OCI-LY3 (cell line): ENCODE results near the gene GRIK4.

Experiments
- H2AFZ ChIP-seq: fragments of 200-600, 300-600 bp; shearing (Covaris generic); 2 replicates; pipeline ENCODE4 v1.6.0; 2014; ENCODE audit warnings: antibody characterized with exemption, low read depth, low read length
- H3K27ac ChIP-seq: fragments of 200-600, 300-600 bp; sonication (generic); 2 replicates; pipeline ENCODE4 v1.5.1; 2014; ENCODE audit warnings: mild to moderate bottlenecking, low read length, moderate library complexity, mixed read lengths
- H3K27me3 ChIP-seq: fragments of 200-600, 300-600 bp; sonication (generic); 2 replicates; pipeline ENCODE4 v1.6.1; 2014; ENCODE audit warnings: low read depth, low read length, mixed read lengths
- H3K36me3 ChIP-seq: fragments of 200-600, 300-600 bp; sonication (generic); replicated peaks from 2 replicates; pipeline ENCODE3; 2014; ENCODE audit warnings: low read depth, low read length, mixed read lengths
- H3K4me1 ChIP-seq: fragments of 300-600, 200-600 bp; sonication (generic); 2 replicates; pipeline ENCODE4 v1.6.1; 2014; ENCODE audit warnings: low read length, mixed read lengths
- H3K4me2 ChIP-seq: fragments of 200-600, 300-600 bp; sonication (generic); 2 replicates; pipeline ENCODE4 v1.6.1; 2014; ENCODE audit warnings: low read length, mixed read lengths
- H3K4me3 ChIP-seq: fragments of 300-600, 200-600 bp; sonication (generic); 2 replicates; pipeline ENCODE4 v1.5.1; 2014; ENCODE audit warnings: antibody characterized with exemption, mild to moderate bottlenecking, low read length, moderate library complexity
- H3K79me2 ChIP-seq: fragments of 300-600, 200-600 bp; shearing (Covaris generic); 2 replicates; pipeline ENCODE4 v1.6.1; 2014; ENCODE audit warnings: mild to moderate bottlenecking, low read length, mixed read lengths
- H3K9ac ChIP-seq: fragments of 300-600, 200-600 bp; shearing (Covaris generic); 2 replicates; pipeline ENCODE4 v1.6.0; 2014; ENCODE audit warnings: mild to moderate bottlenecking, low read length, moderate library complexity
- H3K9me3 ChIP-seq: fragments of 200-600, 300-600 bp; shearing (Covaris generic); 2 replicates; pipeline ENCODE4 v1.6.1; 2014; ENCODE audit warnings: low read length, mixed read lengths; ENCODE audit not compliant: insufficient read depth
- H4K20me1 ChIP-seq: fragments of 200-600, 300-600 bp; sonication (generic); 2 replicates; pipeline ENCODE4 v1.6.1; 2016; ENCODE audit warnings: low read length, mixed read lengths; ENCODE audit not compliant: insufficient read depth
- CTCF ChIP-seq: fragments of 200-600, 300-600 bp; sonication (generic); IDR thresholded peaks from 2 replicates; pipeline ENCODE4 v1.5.1; 2014; ENCODE audit warnings: antibody characterized with exemption, low read length, low read depth
- EZH2phosphoT487 ChIP-seq: fragments of 200-600 bp; shearing (Covaris generic); IDR thresholded peaks from 2 replicates; pipeline ENCODE4 v1.6.1; 2018; ENCODE audit warnings: antibody characterized with exemption, mixed run types, low read depth

The GRIK4 gene

GRCh38 chr11:120663142-120663541 lies 151.6 kb downstream of the GRIK4 start:
- H3K9ac ChIP-seq, result no peak overlapping the region
- H4K20me1 ChIP-seq, result no peaks in the 10 kb centered on the region
- H3K9me3 ChIP-seq, result no peaks in the 10 kb centered on the region
- H3K4me2 ChIP-seq, result no peak overlapping the region
- H3K36me3 ChIP-seq, result no peaks in the 10 kb centered on the region
- H3K79me2 ChIP-seq, result no peaks in the 10 kb centered on the region
- peaks cover 52% of the 10 kb centered on the region for H3K27me3 ChIP-seq
- H3K4me1 ChIP-seq, result peaks cover 33% of the 10 kb centered on the region
- no peak overlapping the region for H3K27ac ChIP-seq
- TF ChIP-seq CTCF (no peak), EZH2phosphoT487 (no peak)
- H2AFZ ChIP-seq, result no peak overlapping the region
- H3K4me3 ChIP-seq, result no peak overlapping the region

GRCh38 chr11:120666121-120666639 lies 154.6 kb downstream of the GRIK4 start:
- Histone ChIP-seq H3K27me3 (peaks cover 65% of the 10 kb centered on the region), H3K4me1 (peaks cover 10% of the 10 kb centered on the region; the same call in 1 of the 2 replicates), H4K20me1 (no peaks in the 10 kb centered on the region), H3K4me3 (no peak overlapping the region), H3K27ac (no peak overlapping the region), H3K79me2 (no peaks in the 10 kb centered on the region), H2AFZ (no peak overlapping the region), H3K9ac (no peak overlapping the region), H3K36me3 (no peaks in the 10 kb centered on the region), H3K9me3 (no peaks in the 10 kb centered on the region), H3K4me2 (no peak overlapping the region)
- TF ChIP-seq EZH2phosphoT487, result no peak
- peak; percentile 30; the same call in 1 of the 2 replicates for TF ChIP-seq CTCF

GRCh38 chr11:120667281-120667680 lies 155.7 kb downstream of the GRIK4 start:
- H4K20me1 ChIP-seq, result no peaks in the 10 kb centered on the region
- H2AFZ ChIP-seq, result no peak overlapping the region
- TF ChIP-seq EZH2phosphoT487 (no peak), CTCF (no peak)
- H3K4me1 ChIP-seq, result peaks cover 10% of the 10 kb centered on the region; the same call in 1 of the 2 replicates
- no peak overlapping the region for H3K27ac ChIP-seq
- H3K9ac ChIP-seq, result no peak overlapping the region
- no peaks in the 10 kb centered on the region for H3K9me3 ChIP-seq
- H3K36me3 ChIP-seq, result no peaks in the 10 kb centered on the region
- no peaks in the 10 kb centered on the region for H3K79me2 ChIP-seq
- H3K4me2 ChIP-seq, result no peak overlapping the region
- H3K27me3 ChIP-seq, result peaks cover 65% of the 10 kb centered on the region
- H3K4me3 ChIP-seq, result no peak overlapping the region

GRCh38 chr11:120667934-120668333 lies 156.4 kb downstream of the GRIK4 start:
- Histone ChIP-seq H3K9ac (no peak overlapping the region), H3K79me2 (no peaks in the 10 kb centered on the region), H3K4me1 (peaks cover 4% of the 10 kb centered on the region; the same call in 1 of the 2 replicates), H3K27ac (no peak overlapping the region), H4K20me1 (no peaks in the 10 kb centered on the region), H3K36me3 (no peaks in the 10 kb centered on the region), H3K4me3 (no peak overlapping the region), H2AFZ (no peak overlapping the region), H3K27me3 (peaks cover 59% of the 10 kb centered on the region), H3K9me3 (no peaks in the 10 kb centered on the region), H3K4me2 (no peak overlapping the region)
- TF ChIP-seq EZH2phosphoT487, result no peak
- TF ChIP-seq CTCF, result no peak
